Measurements from ENCODE around the gene CLDN14.

CLDN14 gene, protein sequence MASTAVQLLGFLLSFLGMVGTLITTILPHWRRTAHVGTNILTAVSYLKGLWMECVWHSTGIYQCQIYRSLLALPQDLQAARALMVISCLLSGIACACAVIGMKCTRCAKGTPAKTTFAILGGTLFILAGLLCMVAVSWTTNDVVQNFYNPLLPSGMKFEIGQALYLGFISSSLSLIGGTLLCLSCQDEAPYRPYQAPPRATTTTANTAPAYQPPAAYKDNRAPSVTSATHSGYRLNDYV

DNA sequence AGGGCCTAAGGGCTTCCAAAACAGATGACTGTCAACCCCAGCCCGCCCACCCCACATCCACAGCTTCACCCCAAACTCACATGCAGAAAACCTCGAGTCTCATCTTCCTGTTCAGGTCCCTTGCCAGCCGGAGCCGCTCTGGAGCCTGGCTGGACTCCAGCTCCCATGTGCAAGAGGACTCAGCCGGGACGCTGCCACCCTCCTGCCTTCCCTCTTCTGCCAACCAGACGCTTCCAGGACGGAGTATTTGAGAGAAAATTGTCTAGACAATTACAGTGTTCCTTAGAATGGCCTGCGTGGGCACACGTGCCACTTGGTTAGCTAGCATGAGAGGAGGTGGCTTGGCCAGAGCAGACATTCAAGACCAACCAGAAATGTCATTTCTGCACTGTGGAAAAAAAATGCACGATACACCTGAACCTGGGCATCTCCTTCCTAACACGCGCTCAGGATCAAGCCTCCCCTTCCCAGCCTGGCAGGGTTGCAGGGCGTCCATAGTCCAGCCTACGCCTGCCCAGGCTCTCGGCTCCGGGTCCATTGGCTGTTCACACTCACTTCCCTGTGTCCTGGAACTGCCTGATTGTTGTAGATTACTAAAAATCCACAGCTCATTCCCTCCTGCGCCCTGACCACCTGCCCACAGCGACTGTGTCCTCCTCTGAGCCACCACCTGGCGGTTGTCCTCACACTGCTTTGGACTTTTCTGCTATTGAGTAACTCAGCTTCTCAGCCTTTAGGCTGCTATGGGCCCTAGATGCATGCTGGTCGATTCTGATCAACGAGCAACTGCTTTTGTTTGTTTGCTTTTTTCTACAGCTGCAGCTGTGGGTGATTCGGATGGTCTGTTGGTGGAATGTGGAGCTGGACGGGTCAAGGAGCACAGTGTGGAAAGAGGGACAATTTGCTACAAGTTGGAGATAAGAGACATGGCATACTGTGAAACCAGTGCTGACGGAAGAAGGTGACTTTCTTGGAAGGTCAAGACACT, at the start of gene CLDN14:
CLDN14 (minus strand) TSS at position 708 of the 988 bp plus-strand sequence. CDS start 18,427 bp downstream, outside the sequence.
- no peak for DNase-seq

DNA sequence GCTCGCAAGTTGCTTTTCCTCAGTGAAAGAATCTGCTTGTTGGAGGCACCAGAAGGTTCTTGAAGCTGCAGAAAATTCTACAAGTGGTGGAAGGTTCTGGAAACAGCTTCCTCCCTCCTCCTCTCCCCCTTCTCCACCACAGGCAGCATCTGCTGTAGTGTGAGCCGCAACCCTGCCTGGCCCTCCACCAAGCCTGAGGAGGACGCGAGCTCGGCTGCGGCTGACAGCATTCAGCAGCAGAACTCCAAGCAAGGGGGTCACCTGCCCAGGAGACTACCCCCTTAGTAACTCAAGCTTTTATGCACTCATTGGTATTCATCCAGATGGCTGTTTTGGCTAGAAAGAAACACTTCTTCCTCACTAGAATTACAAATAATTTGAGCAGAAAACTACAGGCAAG, 48.8 kb upstream of the CLDN14 start:
- no peak for DNase-seq

DNA sequence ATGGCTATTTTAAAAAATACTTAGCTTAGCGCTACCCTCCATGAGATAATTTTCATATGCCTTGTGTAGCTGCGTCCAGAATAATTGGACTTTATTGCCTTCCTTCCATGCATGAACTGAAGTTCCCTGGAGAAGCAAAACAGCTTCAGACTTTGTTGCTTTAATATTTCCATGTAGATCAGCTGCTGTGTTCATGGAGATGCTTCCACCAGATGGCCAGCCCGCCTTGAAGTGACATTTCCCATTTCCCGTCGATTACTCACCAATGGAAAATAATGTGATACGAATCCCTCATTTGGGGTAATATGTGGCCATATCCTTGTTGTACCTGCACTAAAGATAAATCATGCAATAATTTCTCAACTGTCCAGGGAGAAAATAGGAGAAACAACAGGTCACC, 47.4 kb upstream of the CLDN14 start:
- DNase-seq, result no peak

DNA sequence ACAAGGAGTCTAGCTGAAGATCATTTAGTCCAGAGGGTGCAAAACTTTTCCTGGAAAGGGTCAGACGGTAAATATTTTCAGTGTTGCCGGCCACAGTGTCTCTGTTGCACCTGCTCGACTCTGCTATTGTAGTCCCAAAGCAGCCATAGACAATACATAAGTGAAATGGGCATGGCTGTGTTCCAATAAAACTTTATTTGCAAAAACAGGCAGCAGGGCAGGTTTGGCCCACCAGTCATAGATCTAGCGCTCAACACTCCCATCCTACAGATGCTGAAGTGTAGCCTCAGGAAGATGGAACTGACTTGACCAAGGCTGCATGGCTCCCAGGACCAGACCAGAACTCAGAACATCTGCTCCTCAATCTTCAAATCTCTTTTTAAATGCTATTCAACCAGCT, 46.2 kb upstream of the CLDN14 start:
- no peak for DNase-seq

DNA sequence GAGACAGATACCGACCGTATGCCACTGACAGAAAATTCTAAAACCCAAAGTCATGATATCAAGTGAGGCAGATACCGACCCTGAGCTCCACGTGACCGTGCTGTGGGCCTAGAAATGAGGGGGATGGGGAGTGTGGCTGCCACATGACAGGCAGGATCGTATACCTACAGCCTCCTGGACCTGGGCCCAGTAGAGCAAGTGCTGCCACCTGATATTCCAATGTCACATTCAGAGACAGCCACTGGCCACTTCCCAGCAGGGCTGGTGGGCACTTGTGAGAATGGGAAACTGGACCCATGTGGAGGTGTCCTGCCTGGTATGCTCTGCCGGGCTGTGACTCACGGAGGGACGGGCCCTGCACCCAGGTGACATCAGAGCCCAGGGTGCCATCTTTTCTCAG, 44.6 kb upstream of the CLDN14 start:
- no peak for DNase-seq

DNA sequence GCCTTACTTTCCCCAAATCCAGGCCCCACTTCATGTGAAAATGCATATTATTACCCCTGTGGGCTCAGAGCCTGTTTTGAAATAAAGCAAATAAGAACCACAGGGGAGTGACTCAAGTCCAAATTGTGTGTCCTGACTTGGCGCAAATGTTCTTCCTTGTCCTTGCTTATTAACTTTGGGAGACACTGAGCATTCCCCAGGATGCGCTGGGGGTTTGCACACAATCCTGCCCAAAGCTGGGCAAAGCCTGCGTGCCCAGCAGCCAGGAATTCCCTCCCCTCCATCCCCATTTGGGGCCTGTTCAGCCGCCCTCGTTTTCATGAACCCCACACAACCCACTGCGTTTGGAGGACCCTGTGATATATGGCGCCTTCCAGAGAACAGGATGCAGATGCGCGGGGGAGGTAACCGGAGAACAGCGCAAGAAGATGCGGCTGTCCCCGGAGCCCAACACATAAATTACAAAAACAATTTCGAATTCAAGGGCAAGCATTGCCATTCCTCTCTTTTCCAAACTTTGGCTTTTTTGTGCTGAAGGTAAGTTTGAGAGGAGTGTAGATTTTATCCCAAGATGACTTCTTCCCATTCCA, 42.4 kb upstream of the CLDN14 start:
- no peak for DNase-seq

DNA sequence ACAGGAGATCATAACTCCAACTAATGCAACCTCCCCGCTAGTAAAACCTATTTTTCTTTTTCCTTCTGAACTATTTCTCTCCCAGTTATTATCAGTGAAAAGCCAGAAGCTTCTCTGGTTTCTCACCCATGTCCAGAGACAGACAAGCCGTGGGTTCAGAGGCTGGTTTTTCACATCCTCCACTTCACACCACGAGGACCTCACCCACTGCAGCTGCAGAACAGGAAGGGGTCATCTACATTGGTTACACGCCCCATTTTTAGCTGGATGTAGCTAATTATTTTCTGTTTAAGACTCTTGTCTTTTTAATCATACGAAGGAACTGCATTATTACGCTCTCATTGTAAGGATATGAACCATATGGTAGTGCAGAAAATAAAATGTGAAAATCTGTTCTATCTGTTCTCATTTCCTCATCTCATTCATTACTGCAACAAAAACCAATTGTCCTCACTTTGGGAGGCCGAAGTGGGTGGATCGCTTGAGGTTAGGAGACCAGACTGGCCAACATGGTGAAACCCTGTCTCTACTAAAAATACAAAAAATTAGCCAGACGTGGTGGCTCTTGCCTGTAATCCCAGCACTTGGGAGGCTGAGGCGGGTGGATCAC, 39.1 kb upstream of the CLDN14 start:
- DNase-seq, result no peak

DNA sequence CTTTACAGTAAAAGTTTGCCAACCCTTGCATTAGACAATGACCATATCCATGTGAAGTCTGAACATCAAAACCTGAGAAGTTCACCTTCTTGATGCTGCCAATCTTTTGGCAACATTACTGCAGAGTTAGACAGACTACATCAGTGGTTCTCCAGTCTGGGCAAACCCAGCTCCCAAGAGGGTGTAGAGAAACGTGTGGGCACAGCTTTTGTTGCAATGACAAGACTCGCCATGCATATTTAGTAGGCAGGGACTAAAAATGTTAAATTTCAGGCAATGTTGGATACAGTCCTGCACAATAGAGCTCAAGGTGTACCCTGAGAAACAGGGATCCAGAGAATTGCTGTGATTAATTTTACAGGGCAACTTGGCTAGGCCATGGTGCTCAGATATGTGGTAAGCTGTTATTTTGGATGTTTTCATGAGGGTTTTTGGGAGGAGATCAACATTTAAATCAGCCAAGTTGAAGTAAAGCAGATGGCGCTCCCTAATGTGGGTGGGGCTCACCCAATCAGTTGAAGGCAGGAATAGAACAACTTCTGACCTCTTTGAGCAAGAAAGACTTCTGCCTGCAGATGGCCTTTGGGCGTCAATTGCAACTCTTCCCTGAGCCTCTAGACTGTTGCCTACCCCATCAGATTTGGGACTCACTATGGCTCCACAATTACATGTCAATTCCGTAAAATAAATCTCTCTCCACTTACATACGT, 37.6 kb upstream of the CLDN14 start:
- no peak for DNase-seq

DNA sequence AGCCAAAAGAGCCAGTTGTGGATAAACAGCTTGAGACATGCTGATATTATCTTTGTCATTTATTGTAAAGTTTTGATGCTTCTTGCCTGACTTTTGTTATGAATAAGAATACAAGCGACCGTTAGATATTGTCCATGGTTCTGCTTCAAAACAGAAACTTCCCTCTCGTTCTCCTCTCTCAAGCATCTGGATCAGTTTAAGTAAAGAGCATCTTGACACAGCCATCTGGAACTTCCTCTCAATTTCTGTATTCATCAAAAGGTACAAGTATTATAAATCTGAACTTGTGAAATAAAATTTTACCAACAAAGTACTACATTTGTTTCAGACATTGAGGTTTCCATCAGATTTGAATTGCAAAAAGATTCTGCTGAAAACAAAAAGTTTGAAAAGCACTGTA, 36.4 kb upstream of the CLDN14 start:
- DNase-seq, result no peak

DNA sequence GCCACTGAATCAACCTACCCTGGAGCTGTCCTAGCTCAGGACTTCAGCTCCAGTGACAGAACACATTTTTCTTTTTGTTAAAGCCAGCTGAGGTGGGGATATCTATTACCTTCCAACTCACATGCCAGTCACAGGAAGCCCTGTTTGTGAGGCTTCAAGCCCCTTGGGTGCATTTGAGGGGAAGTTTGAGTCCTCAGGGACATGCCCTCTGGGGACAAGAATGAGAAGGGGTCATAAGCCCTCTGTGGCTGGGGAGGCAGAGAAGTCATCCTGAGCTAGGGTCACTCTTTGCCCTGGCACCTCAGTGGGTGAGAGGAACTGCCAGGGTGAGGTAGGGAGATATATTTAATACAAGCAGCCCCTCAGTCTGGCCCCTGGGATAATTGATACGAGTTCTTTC, 33.5 kb upstream of the CLDN14 start:
- DNase-seq, result no peak

DNA sequence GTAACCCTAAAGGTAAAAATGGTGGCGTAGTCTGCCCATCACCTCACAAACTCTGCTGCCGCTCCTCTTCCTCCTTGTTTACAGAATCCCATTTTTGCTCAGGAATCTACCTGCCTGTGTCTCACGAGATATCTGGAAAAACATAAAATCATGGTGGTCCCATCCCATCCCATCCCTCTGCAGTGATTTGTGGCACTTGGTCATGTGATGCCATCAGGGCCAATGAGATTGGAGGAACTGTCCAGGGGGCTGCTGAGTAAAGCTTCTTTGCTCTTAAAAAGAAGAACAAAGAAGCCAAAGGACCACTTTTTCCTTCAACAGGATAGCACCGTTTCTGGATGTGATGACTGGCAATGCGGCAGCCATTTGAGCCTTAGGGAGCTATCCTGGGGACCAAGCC, 33.0 kb upstream of the CLDN14 start:
- DNase-seq, result no peak

DNA sequence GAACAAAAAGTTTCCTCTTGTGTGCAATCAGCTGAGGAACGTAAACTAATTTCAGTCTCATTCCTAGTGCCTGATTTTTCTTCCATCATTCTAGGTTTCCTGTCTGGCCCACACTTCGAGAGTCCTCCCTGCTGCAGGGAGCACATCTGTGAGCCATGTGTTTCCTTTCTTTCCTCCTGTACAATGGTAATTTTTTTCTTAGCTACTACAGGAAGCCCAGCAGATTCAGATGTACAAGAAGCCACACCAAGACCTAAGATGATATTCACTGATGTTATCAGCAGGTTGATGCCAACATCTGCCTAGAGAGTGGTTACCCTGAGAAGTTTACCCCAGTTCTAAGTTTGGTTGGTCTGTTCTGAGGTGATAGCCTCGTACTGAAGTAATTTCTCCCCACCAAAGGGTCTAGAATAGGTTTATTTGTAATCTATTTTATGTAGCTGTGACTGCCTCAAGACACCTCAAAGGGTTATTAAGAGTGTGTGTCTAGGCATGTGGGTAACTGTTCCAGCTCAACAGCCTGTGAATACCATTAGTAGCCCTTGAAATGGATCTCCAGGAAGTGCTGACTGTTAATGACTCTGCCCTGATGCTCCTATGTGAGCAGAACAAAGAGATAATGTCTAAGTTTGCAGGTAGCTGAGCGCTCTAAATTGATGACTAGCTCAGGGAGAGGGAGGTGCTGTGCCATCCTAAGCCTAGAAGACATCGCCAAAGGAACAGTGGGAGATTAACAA, 31.7 kb upstream of the CLDN14 start:
- no peak for DNase-seq

DNA sequence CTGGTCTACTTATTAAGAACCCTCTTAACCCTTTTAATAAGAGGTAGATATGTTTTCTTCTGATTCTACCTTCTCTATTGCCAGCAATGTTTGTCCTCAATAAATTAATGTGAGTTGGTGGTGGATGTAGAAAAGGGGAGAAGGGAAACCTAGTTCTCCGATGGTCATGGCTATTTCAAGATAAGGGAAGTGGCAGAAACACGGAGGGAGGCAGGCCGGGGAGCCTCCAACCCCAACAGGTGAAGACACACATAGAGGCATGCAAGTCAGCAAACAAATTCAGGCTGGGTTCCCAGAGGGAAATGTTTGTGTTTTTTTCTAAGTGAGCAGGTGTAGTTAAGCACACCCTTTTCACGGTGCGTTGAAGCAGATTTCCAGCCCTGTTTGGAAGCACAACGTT, 31.0 kb upstream of the CLDN14 start:
- no peak for DNase-seq

DNA sequence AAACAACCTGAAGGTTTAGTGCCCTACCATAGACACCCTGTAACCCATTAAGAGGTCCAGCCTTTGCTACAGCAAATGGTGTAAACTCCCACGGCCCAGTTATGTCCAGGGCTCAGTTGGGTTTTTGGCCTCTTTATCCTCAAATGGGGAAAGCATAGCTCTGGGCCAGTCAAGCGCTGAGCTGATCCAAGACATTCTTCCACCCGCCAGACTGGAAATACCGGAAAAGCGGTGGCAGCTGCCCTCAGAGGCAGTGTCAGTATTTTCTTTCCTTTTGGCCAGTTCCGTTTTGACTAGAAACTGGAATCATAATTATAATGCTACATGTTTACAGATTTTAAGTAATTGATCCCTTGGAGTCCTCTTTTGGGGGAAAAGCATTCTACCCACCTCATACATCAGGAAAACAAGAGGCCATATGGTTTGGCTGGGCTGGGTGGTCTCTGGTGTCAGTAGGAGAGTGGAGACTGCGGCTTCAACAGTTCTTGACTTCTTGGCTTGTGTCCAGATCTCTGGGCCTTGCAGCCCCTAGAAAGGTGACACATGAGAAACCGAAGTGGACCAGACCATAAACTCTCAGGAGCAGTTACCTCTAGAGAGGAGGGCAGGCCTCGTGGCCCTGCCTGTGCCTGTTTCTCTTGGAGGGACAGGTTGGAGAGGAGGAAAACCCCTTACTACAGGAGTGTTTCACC, 30.2 kb upstream of the CLDN14 start:
- no peak for DNase-seq

DNA sequence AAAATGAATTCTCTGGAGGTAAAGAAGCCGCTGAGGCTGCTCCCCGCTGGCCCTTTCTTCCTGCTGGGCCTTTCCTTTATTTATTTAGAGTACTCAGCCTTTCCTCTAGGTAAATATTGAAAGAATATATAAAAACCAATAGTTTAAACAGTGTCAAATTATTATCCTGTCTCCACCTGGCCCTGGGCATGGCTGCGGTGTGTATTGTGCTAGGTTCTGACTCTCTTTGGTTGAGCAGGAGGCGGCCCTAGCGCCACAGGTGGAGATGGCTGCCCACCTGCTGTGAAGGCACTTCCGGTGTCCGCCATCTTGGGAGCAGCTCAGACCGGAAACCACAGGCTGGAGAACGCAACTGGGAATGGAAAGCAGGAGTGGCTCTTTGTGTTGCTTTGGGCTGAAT, 29.0 kb upstream of the CLDN14 start:
- DNase-seq, result no peak

DNA sequence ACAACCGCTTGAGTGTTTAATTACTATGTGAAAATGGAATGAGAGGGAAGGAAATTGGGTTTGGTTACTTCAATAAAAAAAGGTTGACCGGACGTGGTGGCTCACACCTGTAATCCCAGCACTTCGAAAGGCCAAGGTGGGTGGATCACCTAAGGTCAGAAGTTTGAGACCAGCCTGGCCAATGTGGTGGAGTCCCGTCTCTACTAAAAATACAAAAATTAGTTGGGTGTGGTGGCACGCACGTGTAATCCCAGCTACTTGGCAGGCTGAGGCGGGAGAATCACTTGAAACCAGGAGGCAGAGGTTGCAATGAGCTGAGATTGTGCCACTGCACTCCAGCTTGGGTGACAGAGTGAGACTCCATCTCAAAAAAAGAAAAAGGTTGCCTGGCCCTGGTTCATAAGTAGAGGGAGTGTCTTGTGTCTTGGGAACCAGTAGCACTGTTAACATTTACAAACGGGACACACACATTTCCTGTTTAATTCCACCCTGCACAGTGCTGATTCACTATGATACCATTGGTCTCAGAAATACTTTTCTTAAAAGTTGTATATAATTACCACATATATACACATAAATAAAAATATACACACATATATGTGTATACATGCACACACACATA, 27.6 kb upstream of the CLDN14 start:
- no peak for DNase-seq

DNA sequence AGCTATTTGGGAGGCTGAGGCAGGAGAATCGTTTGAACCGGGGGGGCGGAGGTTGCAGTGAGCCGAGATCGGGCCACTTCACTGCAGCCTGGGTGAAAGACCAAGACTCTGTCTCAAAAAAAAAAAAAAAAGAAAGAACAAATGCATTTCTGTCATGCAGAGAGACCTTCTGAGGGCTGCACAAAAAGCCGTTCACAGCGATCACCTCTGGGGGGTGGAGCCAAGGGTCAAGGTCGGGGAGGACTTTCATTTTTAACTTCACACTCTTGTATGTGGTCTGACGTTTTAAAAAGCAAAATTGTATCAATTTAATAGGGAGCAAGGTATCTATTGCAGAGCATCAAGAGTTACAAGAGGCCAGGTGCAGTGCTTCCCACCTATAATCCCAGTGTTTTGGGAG, 26.6 kb upstream of the CLDN14 start:
- DNase-seq, result no peak

DNA sequence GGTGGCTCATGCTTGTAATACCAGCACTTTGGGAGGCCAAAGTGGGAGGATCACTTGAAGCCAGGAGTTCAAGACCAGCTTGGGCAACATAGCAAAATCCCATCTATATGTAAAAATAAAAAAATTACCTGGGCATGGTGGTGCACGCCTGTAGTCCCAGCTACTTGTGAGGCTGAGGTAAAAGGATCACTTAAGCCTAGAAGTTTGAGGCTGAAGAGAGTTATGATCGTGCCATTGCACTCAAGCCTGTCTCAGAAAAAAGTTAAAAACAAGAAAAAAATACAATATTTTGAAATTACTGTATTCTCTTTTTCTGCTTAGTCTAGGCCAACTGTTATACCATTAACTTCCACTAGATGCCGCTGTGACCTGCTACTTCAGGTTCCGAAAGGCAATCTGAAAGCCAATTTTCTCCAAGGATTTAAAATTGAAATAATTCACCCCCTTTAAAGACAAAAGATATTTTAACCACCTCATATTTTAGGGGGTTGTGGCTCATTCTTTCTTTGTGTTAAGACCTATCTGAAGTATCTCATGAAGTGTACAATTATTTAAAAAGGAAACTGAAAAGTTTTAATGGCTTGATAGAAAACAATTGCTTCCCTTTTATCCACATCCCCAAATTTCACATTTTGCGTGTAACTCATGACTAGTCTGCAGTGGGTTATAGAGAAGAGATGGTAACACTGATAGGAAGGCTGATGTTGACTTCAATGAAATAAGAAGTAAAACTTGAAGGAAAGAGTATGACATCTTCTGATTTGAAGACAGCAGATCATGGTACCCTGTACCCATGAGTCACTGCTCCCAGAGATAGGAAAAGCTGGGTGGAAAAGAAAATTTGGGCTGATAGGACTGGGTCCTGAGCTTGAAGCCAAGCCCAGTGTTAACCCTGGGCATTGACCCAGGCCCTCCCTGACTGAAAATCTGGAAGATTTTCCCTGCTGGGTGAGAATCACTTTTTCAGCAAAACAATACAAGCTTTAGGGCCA, 24.4 kb upstream of the CLDN14 start:
- DNase-seq, result peak; percentile 0

DNA sequence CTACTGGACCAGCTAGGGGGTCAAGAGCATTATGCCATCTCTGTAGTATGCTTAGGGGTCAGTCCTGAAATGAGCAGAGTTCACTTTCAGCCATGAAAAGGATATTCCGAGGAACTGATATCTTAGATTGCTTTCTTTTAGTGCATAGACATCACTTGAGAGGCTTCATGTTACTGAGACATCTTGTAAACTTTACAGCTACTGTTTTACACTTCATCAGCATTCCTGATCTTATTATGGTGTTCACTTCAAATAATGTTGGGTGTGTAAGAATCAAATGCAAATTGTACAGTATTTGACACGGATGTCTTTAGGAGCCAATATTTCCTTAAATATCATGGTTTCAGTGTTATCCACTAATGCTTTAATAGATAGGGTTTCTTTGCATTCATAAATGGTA, 22.4 kb upstream of the CLDN14 start:
- no peak for DNase-seq

DNA sequence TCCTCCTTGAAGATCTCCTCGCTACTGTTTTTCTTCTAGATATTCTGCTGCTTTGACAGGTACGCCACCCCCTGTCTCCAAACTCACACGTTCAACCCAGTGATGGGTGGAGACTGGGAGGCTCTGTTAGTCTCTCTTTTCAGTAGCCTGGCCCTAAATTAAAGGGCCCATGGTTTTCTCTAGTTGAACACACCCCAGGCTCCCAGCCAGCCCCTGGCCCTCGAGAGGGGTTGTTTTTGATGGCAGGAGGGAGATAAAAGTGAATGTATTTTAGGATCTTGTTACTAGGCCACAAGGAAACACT, 21.6 kb upstream of the CLDN14 start:
- DNase-seq, result no peak
